H9 (cell line): Measurements from ENCODE around the gene NFKB1. TPM values are rescaled to one million over a fixed set of nuclear protein-coding genes. Genes with fewer than 3 reads are reported as not detected.

Experiments
- DNase-seq: peaks from one replicate; pipeline ENCODE4 v3.0.0-alpha.2; 2017
- H2AFZ ChIP-seq: one replicate; pipeline ENCODE4 v1.6.1; 2013; ENCODE audit warnings: mild to moderate bottlenecking, low read length, control low read depth, moderate library complexity
- H2AK5ac ChIP-seq: 2 replicates; pipeline ENCODE4 v1.6.1; 2013; ENCODE audit warnings: low read length, control low read depth, mixed read lengths; ENCODE audit not compliant: insufficient read length
- H2BK120ac ChIP-seq: one replicate; pipeline ENCODE4 v1.6.1; 2013; ENCODE audit warnings: low read depth, mild to moderate bottlenecking, low read length, control low read depth, inconsistent platforms; ENCODE audit not compliant: poor library complexity, severe bottlenecking
- H2BK12ac ChIP-seq: 2 replicates; pipeline ENCODE4 v1.6.1; 2013; ENCODE audit warnings: low read length, control low read depth, mixed read lengths, low read depth; ENCODE audit not compliant: insufficient read length
- H2BK15ac ChIP-seq: 2 replicates; pipeline ENCODE4 v1.6.1; 2013; ENCODE audit warnings: low read depth, low read length, control low read depth
- H2BK20ac ChIP-seq: one replicate; pipeline ENCODE4 v1.6.1; 2013; ENCODE audit warnings: low read depth, mild to moderate bottlenecking, low read length, control low read depth, inconsistent platforms; ENCODE audit not compliant: poor library complexity, severe bottlenecking
- H2BK5ac ChIP-seq: 2 replicates; pipeline ENCODE4 v1.6.1; 2013; ENCODE audit warnings: low read length, control low read depth, mixed read lengths; ENCODE audit not compliant: insufficient read length
- H3K14ac ChIP-seq: 2 replicates; pipeline ENCODE4 v1.6.1; 2013; ENCODE audit warnings: low read length, control low read depth; ENCODE audit not compliant: insufficient read depth
- H3K18ac ChIP-seq: 2 replicates; pipeline ENCODE4 v1.6.1; 2013; ENCODE audit warnings: low read depth, mild to moderate bottlenecking, mixed read lengths, low read length, control low read depth; ENCODE audit not compliant: insufficient read length
- H3K23ac ChIP-seq: 2 replicates; pipeline ENCODE4 v1.6.1; 2013; ENCODE audit warnings: low read length, control low read depth, mixed read lengths, low read depth; ENCODE audit not compliant: insufficient read length
- H3K23me2 ChIP-seq: 2 replicates; pipeline ENCODE4 v1.6.1; 2013; ENCODE audit warnings: low read depth, mild to moderate bottlenecking, mixed read lengths, low read length, control low read depth; ENCODE audit not compliant: insufficient read length, poor library complexity, severe bottlenecking
- H3K27ac ChIP-seq: 2 replicates; pipeline ENCODE4 v1.5.1; 2013; ENCODE audit warnings: low read length, control low read depth, mixed read lengths, low read depth; ENCODE audit not compliant: insufficient read length
- H3K27me3 ChIP-seq: 2 replicates; pipeline ENCODE4 v1.6.1; 2013; ENCODE audit warnings: low read length, control low read depth, inconsistent platforms; ENCODE audit not compliant: insufficient read depth
- H3K4ac ChIP-seq: 2 replicates; pipeline ENCODE4 v1.6.1; 2013; ENCODE audit warnings: low read depth, mild to moderate bottlenecking, control low read depth, inconsistent platforms, low read length, moderate library complexity
- H3K4me1 ChIP-seq: 2 replicates; pipeline ENCODE4 v1.6.1; 2013; ENCODE audit warnings: low read length, control low read depth, inconsistent platforms; ENCODE audit not compliant: insufficient read depth
- H3K4me2 ChIP-seq: 2 replicates; pipeline ENCODE4 v1.6.1; 2013; ENCODE audit warnings: low read length, control low read depth, mixed read lengths; ENCODE audit not compliant: insufficient read length, insufficient read depth
- H3K56ac ChIP-seq: 2 replicates; pipeline ENCODE4 v1.6.1; 2013; ENCODE audit warnings: low read depth, mild to moderate bottlenecking, mixed read lengths, low read length, control low read depth; ENCODE audit not compliant: insufficient read length
- H3K79me1 ChIP-seq: 2 replicates; pipeline ENCODE4 v1.6.1; 2013; ENCODE audit warnings: low read depth, mild to moderate bottlenecking, moderate library complexity, low read length, control low read depth, inconsistent platforms; ENCODE audit not compliant: insufficient read depth, poor library complexity, severe bottlenecking
- H3K79me2 ChIP-seq: 2 replicates; pipeline ENCODE4 v1.6.1; 2013; ENCODE audit warnings: low read length, control low read depth, inconsistent platforms; ENCODE audit not compliant: insufficient read depth
- H3K9ac ChIP-seq: 2 replicates; pipeline ENCODE4 v1.6.1; 2013; ENCODE audit warnings: low read length, control low read depth, mixed read lengths; ENCODE audit not compliant: insufficient read length; ENCODE audit errors: extremely low read depth
- H3K9me3 ChIP-seq: one replicate; pipeline ENCODE4 v1.6.1; 2013; ENCODE audit warnings: low read depth, low read length, inconsistent platforms; ENCODE audit not compliant: control insufficient read depth
- H3T11ph ChIP-seq: one replicate; pipeline ENCODE4 v1.6.1; 2013; ENCODE audit warnings: mild to moderate bottlenecking, low read length, control low read depth, inconsistent platforms
- H4K20me1 ChIP-seq: one replicate; pipeline ENCODE4 v1.6.1; 2013; ENCODE audit not compliant: control insufficient read depth, insufficient read length, insufficient read depth
- H4K5ac ChIP-seq: 2 replicates; pipeline ENCODE4 v1.6.1; 2013; ENCODE audit warnings: low read depth, mild to moderate bottlenecking, mixed read lengths, low read length, control low read depth; ENCODE audit not compliant: insufficient read length
- H4K8ac ChIP-seq: replicated peaks from 2 replicates; pipeline ENCODE4 v1.6.1; 2013; ENCODE audit warnings: low read length, control low read depth, mixed read lengths, low read depth; ENCODE audit not compliant: insufficient read length
- H4K91ac ChIP-seq: 2 replicates; pipeline ENCODE4 v1.6.1; 2013; ENCODE audit warnings: low read depth, mild to moderate bottlenecking, moderate library complexity, mixed read lengths, low read length, control low read depth; ENCODE audit not compliant: insufficient read length
- H3K27ac Mint-ChIP-seq, 3 experiments: 2 replicates in 2 of 3; 3 replicates in 1 of 3; pipeline ENCODE4 v1.8.0; 2020 to 2021; ENCODE audit warnings: mixed read lengths in 3 of 3, mild to moderate bottlenecking in 1 of 3, moderate library complexity in 1 of 3
- H3K27me3 Mint-ChIP-seq: 2 replicates; pipeline ENCODE4 v1.8.0; 2021; ENCODE audit warnings: low read depth, mild to moderate bottlenecking, moderate library complexity, mixed read lengths
- H3K36me3 Mint-ChIP-seq, 3 experiments: 2 replicates in 2 of 3; 3 replicates in 1 of 3; pipeline ENCODE4 v1.8.0; 2020 to 2021; ENCODE audit warnings: low read depth in 3 of 3, mixed read lengths in 3 of 3; ENCODE audit not compliant: insufficient read depth in 1 of 3
- H3K4me1 Mint-ChIP-seq, 2 experiments: 2 replicates each; pipeline ENCODE4 v1.8.0; 2020; ENCODE audit warnings: mixed read lengths in 2 of 2
- H3K4me3 Mint-ChIP-seq, 2 experiments: 2 replicates in 1 of 2; 3 replicates in 1 of 2; pipeline ENCODE4 v1.8.0; 2020 to 2021; ENCODE audit warnings: mild to moderate bottlenecking in 2 of 2, mixed read lengths in 2 of 2, moderate library complexity in 1 of 2
- H3K9me3 Mint-ChIP-seq, 2 experiments: 2 replicates in 1 of 2; 3 replicates in 1 of 2; pipeline ENCODE4 v1.8.0; 2020; ENCODE audit warnings: mild to moderate bottlenecking in 2 of 2, mixed read lengths in 2 of 2, moderate library complexity in 1 of 2
- WGBS: extraction: QIAGEN DNeasy Blood & Tissue Kit; methylation state at CpG from one replicate; pipeline ENCODE4 v1.1.7; 2013; ENCODE audit warnings: missing lambda C conversion rate, low lambda C conversion rate, mixed read lengths; ENCODE audit not compliant: insufficient read length; ENCODE audit errors: extremely low coverage; 5-methylcytosine and 5-hydroxymethylcytosine counted together
- total RNA-seq: library from RNA; stranded (reverse); gene quantifications from 2 replicates; pipeline ENCODE4 v1.2.1, GENCODE V29; 2021
- TF ChIP-seq, protein P1 (sequence below): fragments of 200-600 bp; sonication (generic); conservative IDR thresholded peaks from 3 replicates; pipeline ENCODE4 v1.8.0; 2021; ENCODE audit warnings: antibody characterized with exemption, mild to moderate bottlenecking

Gene NFKB1
- total RNA-seq, 1 experiment from 2014 or later, result 5.7 TPM

DNA sequence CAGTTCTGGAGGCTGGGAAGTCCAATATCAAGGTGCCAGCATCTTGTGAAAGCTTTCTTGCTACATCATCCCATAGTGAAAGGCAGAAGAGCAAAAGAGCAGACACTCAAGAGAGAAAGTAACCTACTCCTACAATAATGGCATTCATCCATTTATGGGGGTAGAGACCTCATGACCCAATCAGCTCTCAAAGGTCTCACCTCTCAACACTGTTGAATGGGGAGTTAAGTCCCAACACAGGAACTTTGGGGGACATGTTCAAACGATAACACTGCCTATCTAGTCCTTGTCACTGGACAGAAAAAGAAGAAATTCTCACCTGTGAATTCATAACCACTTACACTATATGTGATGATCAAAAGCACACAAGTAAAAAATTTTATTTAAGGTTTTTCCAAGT, 6.6 kb upstream of the NFKB1 start:
- H3K23ac ChIP-seq, result no peak overlapping the region
- H3K14ac ChIP-seq, result no peak overlapping the region
- H2BK120ac ChIP-seq, result no peak overlapping the region
- Mint-ChIP-seq H3K27ac (no peak overlapping the region), H3K9me3 (no peaks in the 10 kb centered on the region), H3K4me1 (peaks cover 16% of the 10 kb centered on the region in 2 experiments), H3K27me3 (peaks cover 1% of the 10 kb centered on the region), H3K36me3 (no peaks in the 10 kb centered on the region), H3K4me3 (no peak overlapping the region)
- H3K79me2 ChIP-seq, result no peaks in the 10 kb centered on the region
- no peak overlapping the region for H3K4ac ChIP-seq
- WGBS, result no CpG with 5 or more reads among the region's 1 CpG
- no peak overlapping the region for H2AK5ac ChIP-seq
- no peaks in the 10 kb centered on the region for H3K79me1 ChIP-seq
- no peak overlapping the region for H2BK12ac ChIP-seq
- TF ChIP-seq, protein P1, sequence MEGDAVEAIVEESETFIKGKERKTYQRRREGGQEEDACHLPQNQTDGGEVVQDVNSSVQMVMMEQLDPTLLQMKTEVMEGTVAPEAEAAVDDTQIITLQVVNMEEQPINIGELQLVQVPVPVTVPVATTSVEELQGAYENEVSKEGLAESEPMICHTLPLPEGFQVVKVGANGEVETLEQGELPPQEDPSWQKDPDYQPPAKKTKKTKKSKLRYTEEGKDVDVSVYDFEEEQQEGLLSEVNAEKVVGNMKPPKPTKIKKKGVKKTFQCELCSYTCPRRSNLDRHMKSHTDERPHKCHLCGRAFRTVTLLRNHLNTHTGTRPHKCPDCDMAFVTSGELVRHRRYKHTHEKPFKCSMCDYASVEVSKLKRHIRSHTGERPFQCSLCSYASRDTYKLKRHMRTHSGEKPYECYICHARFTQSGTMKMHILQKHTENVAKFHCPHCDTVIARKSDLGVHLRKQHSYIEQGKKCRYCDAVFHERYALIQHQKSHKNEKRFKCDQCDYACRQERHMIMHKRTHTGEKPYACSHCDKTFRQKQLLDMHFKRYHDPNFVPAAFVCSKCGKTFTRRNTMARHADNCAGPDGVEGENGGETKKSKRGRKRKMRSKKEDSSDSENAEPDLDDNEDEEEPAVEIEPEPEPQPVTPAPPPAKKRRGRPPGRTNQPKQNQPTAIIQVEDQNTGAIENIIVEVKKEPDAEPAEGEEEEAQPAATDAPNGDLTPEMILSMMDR, result no peak
- DNase-seq, result no peak
- H2BK15ac ChIP-seq, result no peak overlapping the region
- no peak overlapping the region for H2AFZ ChIP-seq
- no peak overlapping the region for H4K5ac ChIP-seq
- no peak overlapping the region for H3K9ac ChIP-seq
- H3K4me1 ChIP-seq, result 0 out of 2 replicates have a peak, but pooled peaks cover 3% of the 10 kb centered on the region
- H3T11ph ChIP-seq, result no peak overlapping the region
- no peak overlapping the region for H4K91ac ChIP-seq
- H4K8ac ChIP-seq, result no peak overlapping the region
- no peaks in the 10 kb centered on the region for H3K9me3 ChIP-seq
- H3K56ac ChIP-seq, result no peak overlapping the region
- no peak overlapping the region for H3K4me2 ChIP-seq
- no peaks in the 10 kb centered on the region for H3K27me3 ChIP-seq
- H4K20me1 ChIP-seq, result no peaks in the 10 kb centered on the region
- H3K23me2 ChIP-seq, result no peaks in the 10 kb centered on the region
- no peak overlapping the region for H2BK5ac ChIP-seq
- H2BK20ac ChIP-seq, result no peak overlapping the region
- H3K18ac ChIP-seq, result no peak overlapping the region
- no peak overlapping the region for H3K27ac ChIP-seq
